ACC112 (cell line): ENCODE measurements around the gene MAPT.

Experiments used
- H2AFZ ChIP-seq: fragments of 200-600 bp; sonication (generic); one replicate; pipeline ENCODE4 v1.6.0; 2017; ENCODE audit warnings: antibody characterized with exemption, low read length; ENCODE audit not compliant: unreplicated experiment
- H3K27ac ChIP-seq: fragments of 200-600 bp; sonication (generic); 2 replicates; pipeline ENCODE4 v1.5.1; 2014; ENCODE audit warnings: low read depth, mild to moderate bottlenecking, antibody characterized with exemption, low read length, moderate library complexity
- H3K27me3 ChIP-seq: fragments of 200-600 bp; sonication (generic); 2 replicates; pipeline ENCODE4 v1.6.1; 2014; ENCODE audit warnings: mild to moderate bottlenecking, antibody characterized with exemption, low read length, moderate library complexity, mixed read lengths; ENCODE audit not compliant: insufficient read depth
- H3K36me3 ChIP-seq: fragments of 200-600 bp; sonication (generic); 2 replicates; pipeline ENCODE4 v1.6.1; 2016; ENCODE audit warnings: mild to moderate bottlenecking, antibody characterized with exemption, low read length, moderate library complexity, mixed read lengths; ENCODE audit not compliant: insufficient read depth
- H3K4me1 ChIP-seq: fragments of 200-600 bp; sonication (generic); one replicate; pipeline ENCODE4 v1.6.1; 2016; ENCODE audit warnings: low read length, mixed read lengths; ENCODE audit not compliant: insufficient read depth, unreplicated experiment, control insufficient read depth
- H3K4me3 ChIP-seq: fragments of 200-600 bp; sonication (generic); 2 replicates; pipeline ENCODE4 v1.5.1; 2014; ENCODE audit warnings: mild to moderate bottlenecking, low read depth, low read length
- H3K79me2 ChIP-seq: fragments of 200-600 bp; sonication (generic); one replicate; pipeline ENCODE4 v1.6.0; 2016; ENCODE audit warnings: low read length; ENCODE audit not compliant: control insufficient read depth, unreplicated experiment, insufficient read depth

MAPT gene

GRCh38 chr17:45982791-45983613 is 88.6 kb downstream of the MAPT start:
- Histone ChIP-seq H2AFZ (no peak overlapping the region), H3K79me2 (no peaks in the 10 kb centered on the region), H3K36me3 (no peaks in the 10 kb centered on the region), H3K4me1 (no peaks in the 10 kb centered on the region), H3K27me3 (peaks cover 16% of the 10 kb centered on the region), H3K4me3 (no peak overlapping the region), H3K27ac (no peak overlapping the region)

GRCh38 chr17:45983614-45984310 is 89.4 kb downstream of the MAPT start:
- no peak overlapping the region for H3K4me3 ChIP-seq
- peaks cover 16% of the 10 kb centered on the region for H3K27me3 ChIP-seq
- H2AFZ ChIP-seq, result no peak overlapping the region
- no peaks in the 10 kb centered on the region for H3K79me2 ChIP-seq
- H3K4me1 ChIP-seq, result no peaks in the 10 kb centered on the region
- H3K27ac ChIP-seq, result no peak overlapping the region
- H3K36me3 ChIP-seq, result no peaks in the 10 kb centered on the region

GRCh38 chr17:45984368-45984767 is 90.0 kb downstream of the MAPT start:
- Histone ChIP-seq H2AFZ (no peak overlapping the region), H3K79me2 (no peaks in the 10 kb centered on the region), H3K27ac (no peak overlapping the region), H3K36me3 (no peaks in the 10 kb centered on the region), H3K27me3 (peaks cover 16% of the 10 kb centered on the region), H3K4me1 (no peaks in the 10 kb centered on the region), H3K4me3 (no peak overlapping the region)

GRCh38 chr17:45985447-45985846 is 91.1 kb downstream of the MAPT start:
- Histone ChIP-seq H3K27ac (no peak overlapping the region), H3K36me3 (no peaks in the 10 kb centered on the region), H3K4me3 (no peak overlapping the region), H2AFZ (no peak overlapping the region), H3K79me2 (no peaks in the 10 kb centered on the region), H3K4me1 (no peaks in the 10 kb centered on the region), H3K27me3 (peaks cover 16% of the 10 kb centered on the region)

GRCh38 chr17:45986056-45986455 is 91.7 kb downstream of the MAPT start:
- no peaks in the 10 kb centered on the region for H3K79me2 ChIP-seq
- H3K27ac ChIP-seq, result no peak overlapping the region
- H3K36me3 ChIP-seq, result no peaks in the 10 kb centered on the region
- H2AFZ ChIP-seq, result no peak overlapping the region
- H3K4me1 ChIP-seq, result no peaks in the 10 kb centered on the region
- no peak overlapping the region for H3K4me3 ChIP-seq
- H3K27me3 ChIP-seq, result peaks cover 16% of the 10 kb centered on the region

GRCh38 chr17:45987706-45988105 is 93.4 kb downstream of the MAPT start:
- peaks cover 12% of the 10 kb centered on the region for H3K27me3 ChIP-seq
- H2AFZ ChIP-seq, result no peak overlapping the region
- H3K79me2 ChIP-seq, result no peaks in the 10 kb centered on the region

GRCh38 chr17:45989759-45990158 is 95.4 kb downstream of the MAPT start:
- H3K79me2 ChIP-seq, result no peaks in the 10 kb centered on the region
- H3K4me3 ChIP-seq, result no peak overlapping the region
- H3K36me3 ChIP-seq, result no peaks in the 10 kb centered on the region
- no peaks in the 10 kb centered on the region for H3K27me3 ChIP-seq
- H3K27ac ChIP-seq, result no peak overlapping the region
- H3K4me1 ChIP-seq, result no peaks in the 10 kb centered on the region
- H2AFZ ChIP-seq, result no peak overlapping the region

More at GRCh38 chr17:45987706-45988105, 93.4 kb downstream of the MAPT start:
- Histone ChIP-seq H3K27ac (no peak overlapping the region), H3K4me1 (no peaks in the 10 kb centered on the region), H3K4me3 (no peak overlapping the region), H3K36me3 (no peaks in the 10 kb centered on the region)

- Histone ChIP-seq H3K79me2 (no peaks in the 10 kb centered on the region), H3K36me3 (no peaks in the 10 kb centered on the region), H3K27ac (no peak overlapping the region), H3K27me3 (no peaks in the 10 kb centered on the region), H3K4me1 (no peaks in the 10 kb centered on the region), H3K4me3 (no peak overlapping the region), H2AFZ (no peak overlapping the region)
Observed at GRCh38 chr17:45990886-45991285, 96.5 kb downstream of the MAPT start.

- Histone ChIP-seq H3K79me2 (no peaks in the 10 kb centered on the region), H3K27me3 (no peaks in the 10 kb centered on the region), H3K4me3 (no peak overlapping the region), H2AFZ (no peak overlapping the region), H3K36me3 (no peaks in the 10 kb centered on the region), H3K4me1 (no peaks in the 10 kb centered on the region), H3K27ac (no peak overlapping the region)
Observed at GRCh38 chr17:45991341-45991740, 97.0 kb downstream of the MAPT start.

- H3K4me1 ChIP-seq, result no peaks in the 10 kb centered on the region
- no peaks in the 10 kb centered on the region for H3K27me3 ChIP-seq
- H2AFZ ChIP-seq, result no peak overlapping the region
- H3K79me2 ChIP-seq, result no peaks in the 10 kb centered on the region
- H3K27ac ChIP-seq, result no peak overlapping the region
- H3K36me3 ChIP-seq, result no peaks in the 10 kb centered on the region
- H3K4me3 ChIP-seq, result no peak overlapping the region
Observed at GRCh38 chr17:45992175-45992574, 97.8 kb downstream of the MAPT start.

GRCh38 chr17:45992904-45993303 is 98.5 kb downstream of the MAPT start:
- H3K27me3 ChIP-seq, result no peaks in the 10 kb centered on the region
- H3K4me3 ChIP-seq, result no peak overlapping the region
- peaks cover 2% of the 10 kb centered on the region for H3K4me1 ChIP-seq
- H2AFZ ChIP-seq, result no peak overlapping the region
- no peak overlapping the region for H3K27ac ChIP-seq
- H3K36me3 ChIP-seq, result no peaks in the 10 kb centered on the region
- H3K79me2 ChIP-seq, result no peaks in the 10 kb centered on the region
